NCI-H1417 treated with DMSO at 0.1 percent for 48 hours (cell line): ENCODE measurements around the gene FBXL17.

Source experiments
- DNase-seq: peaks from one replicate; lab custom pipeline; 2025; lab: John Stamatoyannopoulos, UW

Gene FBXL17

GRCh38 chr5:107990881-107991810 is 390.8 kb downstream of the FBXL17 start:
- DNase-seq, result no peak

DNA sequence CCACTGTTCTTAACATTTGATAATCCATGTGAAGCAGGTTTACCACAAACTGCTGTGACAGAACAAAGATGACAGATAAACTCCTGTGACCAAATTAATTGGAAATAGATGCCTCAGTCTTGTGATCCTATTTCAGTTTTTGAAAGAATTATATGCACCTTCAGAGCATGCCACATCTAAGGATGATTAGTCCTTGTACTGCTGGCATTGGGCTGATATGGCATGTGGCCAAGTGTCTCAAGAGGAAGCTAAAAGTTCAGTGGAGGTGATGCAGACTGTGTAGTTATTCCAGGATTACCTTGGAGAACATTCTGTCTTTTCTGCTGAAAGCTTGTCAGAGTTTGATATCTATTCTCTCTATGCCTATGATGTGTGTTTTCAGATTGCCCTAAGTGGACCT is 396.8 kb downstream of the FBXL17 start:
- DNase-seq, result no peak

- peak; percentile 69 for DNase-seq
These were observed 399.0 kb downstream of the FBXL17 start for GRCh38 chr5:107982703-107983425.

- DNase-seq, result no peak
These were observed 400.8 kb downstream of the FBXL17 start for GRCh38 chr5:107980923-107981692.

- no peak for DNase-seq
These were observed 402.0 kb downstream of the FBXL17 start for GRCh38 chr5:107979900-107980299.

DNA sequence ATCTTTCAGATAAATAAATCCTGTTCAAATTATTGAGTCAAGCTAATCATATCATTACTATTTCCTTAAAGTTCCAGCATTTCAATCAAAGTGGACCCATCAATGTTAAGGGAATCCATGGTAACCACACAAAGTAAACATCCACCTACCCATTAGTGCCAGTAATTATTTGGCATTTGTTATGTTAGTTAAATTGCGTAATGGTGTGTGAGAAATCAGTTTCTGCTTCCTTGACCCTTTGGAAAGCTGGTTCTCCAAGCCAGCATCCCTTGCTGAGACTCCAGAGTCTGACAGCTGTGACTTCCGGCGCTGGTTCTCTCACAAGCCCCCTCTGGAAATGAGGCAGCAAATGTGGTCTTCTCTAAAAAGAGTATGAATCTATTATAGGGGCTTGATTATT is 402.6 kb downstream of the FBXL17 start:
- DNase-seq, result peak; percentile 65

DNA sequence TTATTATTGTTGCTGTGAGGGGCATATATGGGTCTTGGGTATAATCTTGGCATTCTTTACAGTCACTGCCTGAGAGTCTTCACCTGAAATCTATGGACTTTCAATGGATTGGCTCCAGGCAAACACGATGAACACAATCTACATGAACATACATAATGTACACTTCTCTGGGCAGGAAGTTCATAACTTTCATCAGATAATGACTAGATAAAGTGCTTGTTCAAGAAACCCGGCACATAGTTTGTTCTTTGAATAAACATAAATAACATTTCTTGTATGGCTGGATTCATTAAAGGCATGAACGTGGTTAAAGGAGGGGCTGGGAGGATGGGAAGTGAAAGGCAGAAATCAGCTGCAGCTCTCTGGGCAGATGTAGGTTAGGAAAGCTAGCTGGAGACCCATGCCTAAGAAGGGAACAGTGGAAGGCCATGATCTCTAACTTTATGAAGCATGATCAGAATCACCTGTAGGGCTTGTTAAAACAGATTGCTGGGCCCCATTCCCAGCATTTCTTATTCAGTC is 404.3 kb downstream of the FBXL17 start:
- no peak for DNase-seq

GRCh38 chr5:107975568-107975967 is 406.3 kb downstream of the FBXL17 start:
- DNase-seq, result no peak

GRCh38 chr5:107971846-107972245 is 410.1 kb downstream of the FBXL17 start:
- no peak for DNase-seq

GRCh38 chr5:107969847-107970246 is 412.1 kb downstream of the FBXL17 start:
- DNase-seq, result no peak

GRCh38 chr5:107968998-107969397 is 412.9 kb downstream of the FBXL17 start:
- no peak for DNase-seq

DNA sequence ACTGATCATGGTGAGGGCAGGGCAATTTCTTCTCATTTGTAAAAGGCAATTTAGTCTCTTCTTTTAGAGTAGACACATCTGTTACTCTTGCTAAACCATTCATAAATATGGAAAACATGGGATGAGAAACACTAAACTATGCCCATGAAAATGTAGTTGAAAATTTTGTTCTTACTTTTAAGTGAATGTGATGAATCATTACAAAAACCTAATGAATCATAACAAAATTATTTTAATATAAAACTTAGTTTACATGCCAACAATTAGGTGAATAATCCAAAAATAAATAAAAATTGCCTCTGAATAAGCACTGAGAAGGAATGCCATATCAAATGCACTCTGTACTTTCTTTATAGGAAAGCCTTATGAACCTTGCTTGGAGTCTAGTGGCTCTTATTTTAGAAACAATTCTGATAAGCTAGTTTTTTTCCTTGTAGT is 413.5 kb downstream of the FBXL17 start:
- DNase-seq, result no peak

GRCh38 chr5:107966201-107966600 is 415.7 kb downstream of the FBXL17 start:
- DNase-seq, result no peak

DNA sequence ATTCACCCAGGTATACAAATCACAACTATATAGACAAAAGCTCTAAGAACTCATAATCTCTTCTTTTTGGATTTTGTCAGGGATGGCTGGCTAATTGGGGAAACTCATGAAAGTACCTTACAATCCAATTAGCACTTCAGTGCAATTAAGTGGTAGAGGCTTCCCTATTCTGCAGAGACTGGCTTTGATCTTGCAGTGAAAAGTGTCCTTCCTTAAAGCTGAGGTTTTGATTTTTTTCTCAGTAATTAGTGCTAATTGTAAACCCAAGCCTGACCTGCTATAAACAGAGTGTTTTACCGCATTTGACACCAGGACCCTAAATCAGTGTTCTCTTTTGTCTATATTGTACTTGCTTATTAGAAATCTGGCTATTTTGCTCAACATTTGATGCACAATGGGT is 417.2 kb downstream of the FBXL17 start:
- no peak for DNase-seq

- no peak for DNase-seq
These were observed 422.2 kb downstream of the FBXL17 start for GRCh38 chr5:107959573-107960279.

DNA sequence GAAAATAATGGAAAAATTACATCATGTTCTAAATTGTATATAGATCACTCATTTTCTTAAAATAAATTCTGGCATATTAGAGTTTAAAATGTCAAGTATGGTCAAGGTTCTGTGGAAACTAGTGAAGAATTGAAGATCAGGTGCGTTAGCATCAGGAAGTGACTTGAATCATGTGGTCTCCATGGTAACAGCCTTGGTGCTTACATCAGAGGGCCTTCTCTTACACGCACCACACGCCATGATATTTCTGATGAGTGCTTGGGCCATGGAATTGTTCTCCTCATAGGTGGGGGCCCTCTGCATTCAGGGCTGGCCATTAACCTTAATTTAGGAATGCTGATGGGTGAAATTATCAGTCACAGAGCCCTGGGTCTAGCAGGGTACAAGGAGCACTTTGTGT is 423.0 kb downstream of the FBXL17 start:
- DNase-seq, result no peak

DNA sequence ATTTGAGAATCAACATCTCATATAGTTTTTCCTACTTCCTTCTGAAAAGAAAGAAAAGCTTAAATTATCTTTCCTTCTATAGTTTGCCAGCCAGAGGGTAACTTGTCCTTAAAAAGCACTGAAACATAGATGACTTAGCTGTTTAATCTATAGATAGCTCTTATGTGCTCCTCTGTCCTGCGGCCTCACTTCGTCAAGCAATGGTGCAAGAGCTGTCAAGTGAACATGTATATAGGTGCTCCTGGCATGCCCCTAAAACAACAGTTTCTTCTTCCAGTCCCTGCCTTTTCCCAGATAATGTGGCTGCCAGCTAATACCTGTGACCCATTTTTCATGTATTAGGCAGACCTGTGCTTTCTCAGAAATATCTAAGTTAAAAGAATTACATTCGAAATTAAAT is 423.5 kb downstream of the FBXL17 start:
- DNase-seq, result no peak

DNA sequence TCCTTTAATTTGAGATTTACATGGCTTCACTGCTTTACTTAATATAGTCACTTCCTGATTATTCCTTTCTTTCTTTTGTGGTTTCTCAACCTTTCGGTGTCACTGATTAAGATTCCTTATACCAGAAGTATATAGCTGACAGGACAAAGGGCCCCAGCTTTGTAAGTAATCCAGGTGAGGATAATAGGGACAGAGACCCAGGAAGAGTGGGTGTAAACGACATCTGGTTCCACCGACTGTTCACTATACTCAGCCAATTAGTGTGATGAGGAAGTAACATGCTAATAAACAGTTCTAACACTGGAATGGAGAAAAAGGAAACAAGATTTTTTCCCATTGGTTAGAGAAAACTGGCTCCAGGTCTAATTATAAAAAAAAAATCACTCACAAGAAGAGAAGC is 424.8 kb downstream of the FBXL17 start:
- DNase-seq, result no peak

- no peak for DNase-seq
These were observed 426.6 kb downstream of the FBXL17 start for GRCh38 chr5:107955321-107955720.

GRCh38 chr5:107954254-107954653 is 427.6 kb downstream of the FBXL17 start:
- no peak for DNase-seq

DNA sequence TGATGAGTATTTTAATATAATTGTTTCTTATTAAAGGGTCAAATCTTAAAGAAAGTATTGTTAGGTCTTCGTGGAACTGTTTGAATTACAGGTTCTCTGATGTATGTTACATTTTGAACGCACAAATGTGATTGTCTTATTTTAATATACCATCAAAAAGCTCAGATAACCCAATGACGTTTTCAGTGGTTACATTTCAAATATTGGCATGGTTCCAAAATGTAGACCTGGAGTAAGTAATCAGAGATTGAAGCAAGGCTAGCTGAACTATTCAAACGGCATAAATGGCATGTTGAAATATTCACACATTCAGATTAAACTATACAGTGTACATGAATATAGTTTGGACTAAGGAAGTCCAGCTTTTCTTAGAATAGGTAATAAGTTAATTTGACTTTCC is 429.4 kb downstream of the FBXL17 start:
- no peak for DNase-seq

GRCh38 chr5:107951309-107951708 is 430.6 kb downstream of the FBXL17 start:
- DNase-seq, result no peak
